Measurements from ENCODE around the gene PAPSS2. TPM values are rescaled to one million over a fixed set of nuclear protein-coding genes. Genes with fewer than 3 reads are reported as not detected.

The PAPSS2 gene
- total and polyA plus RNA-seq, 2 experiments from 2014 or later = 38.3 to 58.0 TPM

DNA sequence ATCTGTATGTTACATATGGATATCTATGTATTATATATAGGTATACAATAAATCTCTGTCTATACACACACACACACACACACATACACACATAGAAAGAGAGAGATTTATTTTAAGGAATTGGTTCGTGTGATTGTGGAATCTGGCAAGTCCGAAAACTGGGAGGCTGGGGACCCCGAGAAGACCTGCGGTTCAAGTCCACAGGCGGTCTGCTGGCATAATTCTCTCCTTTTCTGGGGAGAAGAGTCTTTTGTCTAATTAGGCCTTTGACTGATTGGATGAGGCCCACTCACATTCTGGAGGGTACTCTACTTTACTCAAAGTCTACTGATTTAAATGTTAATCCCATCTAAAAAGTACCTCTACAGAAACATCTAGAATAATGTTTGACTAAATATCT is 65.1 kb downstream of the PAPSS2 start:
- no peaks in the 10 kb centered on the region for H3K36me3 ChIP-seq (replicated peaks; ENCODE audit: insufficient read depth, low read depth)
- no peak for TF ChIP-seq EZH2phosphoT487 (IDR thresholded peaks at IDR 0.05; ENCODE audit: low read depth, severe bottlenecking, unreplicated experiment)
- TF ChIP-seq, protein P1, sequence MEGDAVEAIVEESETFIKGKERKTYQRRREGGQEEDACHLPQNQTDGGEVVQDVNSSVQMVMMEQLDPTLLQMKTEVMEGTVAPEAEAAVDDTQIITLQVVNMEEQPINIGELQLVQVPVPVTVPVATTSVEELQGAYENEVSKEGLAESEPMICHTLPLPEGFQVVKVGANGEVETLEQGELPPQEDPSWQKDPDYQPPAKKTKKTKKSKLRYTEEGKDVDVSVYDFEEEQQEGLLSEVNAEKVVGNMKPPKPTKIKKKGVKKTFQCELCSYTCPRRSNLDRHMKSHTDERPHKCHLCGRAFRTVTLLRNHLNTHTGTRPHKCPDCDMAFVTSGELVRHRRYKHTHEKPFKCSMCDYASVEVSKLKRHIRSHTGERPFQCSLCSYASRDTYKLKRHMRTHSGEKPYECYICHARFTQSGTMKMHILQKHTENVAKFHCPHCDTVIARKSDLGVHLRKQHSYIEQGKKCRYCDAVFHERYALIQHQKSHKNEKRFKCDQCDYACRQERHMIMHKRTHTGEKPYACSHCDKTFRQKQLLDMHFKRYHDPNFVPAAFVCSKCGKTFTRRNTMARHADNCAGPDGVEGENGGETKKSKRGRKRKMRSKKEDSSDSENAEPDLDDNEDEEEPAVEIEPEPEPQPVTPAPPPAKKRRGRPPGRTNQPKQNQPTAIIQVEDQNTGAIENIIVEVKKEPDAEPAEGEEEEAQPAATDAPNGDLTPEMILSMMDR (IDR thresholded peaks at IDR 0.05; ENCODE audit: poor library complexity) = no peak
- no peak for TF ChIP-seq EZH2 (IDR thresholded peaks at IDR 0.05; ENCODE audit: borderline replicate concordance)
- no peak for DNase-seq (ENCODE audit: low spot score)
- no peaks in the 10 kb centered on the region for H4K20me1 ChIP-seq (ENCODE audit: insufficient read depth, poor library complexity, severe bottlenecking)
- H3K27ac ChIP-seq = no peak overlapping the region
- peaks cover 10% of the 10 kb centered on the region for H3K4me1 ChIP-seq (ENCODE audit: insufficient read depth)
- no peaks in the 10 kb centered on the region for H3K79me2 ChIP-seq
- H3K9me2 ChIP-seq (replicated peaks; ENCODE audit: insufficient read depth) = no peaks in the 10 kb centered on the region
- no peak overlapping the region for H3K4me2 ChIP-seq
- no peak overlapping the region for H2AFZ ChIP-seq
- H3K9me3 ChIP-seq (ENCODE audit: low read depth) = no peaks in the 10 kb centered on the region
- H3K27me3 ChIP-seq = no peaks in the 10 kb centered on the region
- no peak overlapping the region for H3K4me3 ChIP-seq
- 94% methylated on average over 5 of the region's 5 CpGs for WGBS (ENCODE audit: low lambda C conversion rate, missing lambda C conversion rate)

DNA sequence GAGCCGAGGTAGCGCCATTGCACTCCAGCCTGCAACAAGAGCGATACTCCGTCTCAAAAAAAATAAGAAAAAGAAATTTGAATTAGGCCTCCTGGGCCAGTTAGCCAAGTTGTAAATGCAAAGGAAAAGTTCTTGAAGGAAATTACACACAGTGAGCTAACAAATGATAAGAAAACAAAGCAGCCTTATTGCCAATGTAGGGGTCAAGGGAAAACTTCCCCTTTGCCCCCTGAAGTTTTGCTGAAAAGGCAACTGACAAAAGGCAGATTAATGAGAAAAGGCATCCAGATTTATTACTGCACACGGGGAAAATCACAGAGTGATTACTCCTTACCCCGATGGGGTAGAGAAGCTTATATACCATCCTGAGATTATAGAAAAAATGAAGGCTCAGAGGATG is 70.3 kb downstream of the PAPSS2 start:
- TF ChIP-seq, protein P1 (IDR thresholded peaks at IDR 0.05; ENCODE audit: poor library complexity) = no peak
- TF ChIP-seq EZH2phosphoT487 (IDR thresholded peaks at IDR 0.05; ENCODE audit: low read depth, severe bottlenecking, unreplicated experiment) (no peak), EZH2 (IDR thresholded peaks at IDR 0.05; ENCODE audit: borderline replicate concordance) (no peak)
- no peak overlapping the region for H3K4me3 ChIP-seq
- H3K36me3 ChIP-seq (replicated peaks; ENCODE audit: insufficient read depth, low read depth) = no peaks in the 10 kb centered on the region
- no peaks in the 10 kb centered on the region for H3K9me3 ChIP-seq (ENCODE audit: low read depth)
- no peak for DNase-seq (ENCODE audit: low spot score)
- no peak overlapping the region for H3K4me2 ChIP-seq
- H3K4me1 ChIP-seq (ENCODE audit: insufficient read depth) = peaks cover 3% of the 10 kb centered on the region
- H4K20me1 ChIP-seq (ENCODE audit: insufficient read depth, poor library complexity, severe bottlenecking) = no peaks in the 10 kb centered on the region
- no peak overlapping the region for H2AFZ ChIP-seq
- WGBS (ENCODE audit: low lambda C conversion rate, missing lambda C conversion rate) = 81% methylated on average over 6 of the region's 6 CpGs
- no peak overlapping the region for H3K27ac ChIP-seq
- H3K9me2 ChIP-seq (replicated peaks; ENCODE audit: insufficient read depth) = no peaks in the 10 kb centered on the region
- H3K27me3 ChIP-seq = no peaks in the 10 kb centered on the region
- H3K79me2 ChIP-seq = no peaks in the 10 kb centered on the region

DNA sequence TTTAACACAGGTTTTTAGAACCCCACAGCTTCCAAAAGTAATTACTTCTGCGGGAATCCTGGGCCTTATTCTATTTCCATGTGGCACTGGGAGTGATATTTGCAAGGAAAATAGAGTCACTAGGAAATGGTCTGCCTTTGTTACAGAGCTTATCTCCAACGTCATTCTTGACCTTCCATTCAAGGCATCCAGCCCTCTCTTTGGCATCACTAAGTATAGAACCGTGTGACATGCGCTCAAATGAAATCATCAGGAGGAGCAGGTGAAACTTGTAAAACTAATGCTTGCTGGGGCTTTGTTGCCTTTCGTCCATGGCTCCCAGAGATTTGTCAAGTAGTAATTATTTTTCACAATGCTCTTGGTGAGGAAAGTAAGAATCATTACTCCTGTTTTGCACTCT is 73.4 kb downstream of the PAPSS2 start:
- Histone ChIP-seq H3K9me2 (replicated peaks; ENCODE audit: insufficient read depth) (no peaks in the 10 kb centered on the region), H3K9me3 (ENCODE audit: low read depth) (no peaks in the 10 kb centered on the region), H4K20me1 (ENCODE audit: insufficient read depth, poor library complexity, severe bottlenecking) (no peaks in the 10 kb centered on the region), H3K79me2 (no peaks in the 10 kb centered on the region), H3K4me1 (ENCODE audit: insufficient read depth) (peaks cover 3% of the 10 kb centered on the region), H3K4me3 (no peak overlapping the region), H3K27me3 (no peaks in the 10 kb centered on the region), H3K4me2 (no peak overlapping the region), H3K36me3 (replicated peaks; ENCODE audit: insufficient read depth, low read depth) (no peaks in the 10 kb centered on the region), H2AFZ (no peak overlapping the region), H3K27ac (no peak overlapping the region)
- TF ChIP-seq EZH2phosphoT487 (IDR thresholded peaks at IDR 0.05; ENCODE audit: low read depth, severe bottlenecking, unreplicated experiment) (no peak), EZH2 (IDR thresholded peaks at IDR 0.05; ENCODE audit: borderline replicate concordance) (no peak)
- TF ChIP-seq, protein P1 (IDR thresholded peaks at IDR 0.05; ENCODE audit: poor library complexity) = no peak
- 78% methylated on average over 5 of the region's 5 CpGs for WGBS (ENCODE audit: low lambda C conversion rate, missing lambda C conversion rate)
- DNase-seq (ENCODE audit: low spot score) = no peak
